GM12891 (cell line): ENCODE results near the gene NXN.

ENCODE experiments used
- POLR2A ChIP-seq: IDR thresholded peaks from 2 replicates; pipeline ENCODE4 v1.6.1; 2011; ENCODE audit warnings: low read depth, low read length, control low read depth
- POLR2AphosphoS5 ChIP-seq: IDR thresholded peaks from 2 replicates; pipeline ENCODE4 v1.6.1; 2011; ENCODE audit warnings: low read depth, low read length, control low read depth

DNA sequence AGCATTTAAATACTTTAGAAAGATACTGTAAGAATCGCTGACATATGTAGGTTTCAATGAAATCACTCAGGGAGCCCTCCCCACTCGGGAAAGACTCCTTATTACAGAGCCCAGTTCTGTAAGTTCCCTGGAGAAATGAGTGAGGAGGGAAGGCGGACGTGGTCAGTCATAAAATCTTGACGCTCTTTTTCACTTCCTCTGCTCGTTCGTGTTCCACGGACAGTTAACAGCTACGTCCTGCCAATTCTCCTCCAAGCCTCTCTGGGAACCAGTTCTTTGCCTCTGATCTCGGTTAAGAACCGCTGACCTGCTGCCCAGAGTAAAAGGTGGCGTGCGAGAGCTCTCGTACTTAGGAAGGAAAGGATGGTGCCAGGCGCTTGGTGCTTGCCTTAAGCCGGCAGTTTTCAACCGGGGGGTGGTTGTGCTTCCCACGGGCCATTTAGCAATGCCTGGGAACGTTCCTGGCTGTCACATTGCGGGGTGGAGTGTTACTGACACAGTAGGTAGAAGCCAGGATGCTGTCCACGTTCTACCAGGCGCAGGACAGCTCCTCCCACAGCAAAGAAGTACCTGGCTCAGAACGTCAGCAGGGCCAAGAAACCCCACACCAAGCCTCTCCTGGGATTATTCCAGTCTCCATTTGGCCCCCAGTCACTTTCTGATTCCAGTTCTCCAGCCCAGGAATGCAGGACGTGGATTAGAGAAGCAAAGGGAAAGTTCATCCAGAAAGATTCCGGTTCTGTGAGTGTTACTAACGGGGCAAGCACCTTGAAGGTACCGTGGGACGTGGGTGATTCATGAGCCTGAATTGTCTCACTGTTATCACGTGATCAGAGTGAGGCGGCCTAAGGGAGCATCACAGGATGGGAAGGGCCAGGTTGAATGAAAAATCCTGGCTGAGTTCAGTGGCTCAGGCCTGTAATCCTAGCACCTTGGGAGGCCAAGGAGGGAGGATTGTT, 109.7 kb downstream of the NXN start:
- no peak for TF ChIP-seq POLR2AphosphoS5
- no peak for TF ChIP-seq POLR2A
